GM19324 (cell line): ENCODE measurements around the gene PPP1R12A.
"Not testable (repeated sequence)": the region's sequence is repeated elsewhere in the genome, so short reads cannot be mapped to it uniquely, and the experiment has no call there.

Source experiments
- ATAC-seq: cut with Tn5 transposase; IDR thresholded peaks from one replicate; pipeline ENCODE4 v1.9.1; 2021; ENCODE audit warnings: mild to moderate bottlenecking, moderate library complexity; ENCODE audit not compliant: unreplicated experiment, low FRiP score

Gene PPP1R12A

GRCh38 chr12:79935021-79935623, at the start of gene PPP1R12A:
Gene PPP1R12A, minus strand, starts transcription at chr12:79935097. Its CDS starts 166 bp downstream, at chr12:79934931.
- ATAC-seq = peak; percentile 97

GRCh38 chr12:79983986-79984620, 49.2 kb upstream of the PPP1R12A start:
- ATAC-seq = no peak

GRCh38 chr12:79983492-79983891, 48.6 kb upstream of the PPP1R12A start:
- ATAC-seq = no peak

GRCh38 chr12:79982086-79983062, 47.5 kb upstream of the PPP1R12A start:
- ATAC-seq = no peak

- ATAC-seq = no peak
These were observed 43.8 kb upstream of the PPP1R12A start for GRCh38 chr12:79978692-79979091.

GRCh38 chr12:79977856-79978460, 43.1 kb upstream of the PPP1R12A start:
- not testable (repeated sequence) for ATAC-seq

GRCh38 chr12:79975143-79975542, 40.2 kb upstream of the PPP1R12A start:
- ATAC-seq = no peak

GRCh38 chr12:79973801-79974200, 38.9 kb upstream of the PPP1R12A start:
- no peak for ATAC-seq

GRCh38 chr12:79964100-79964627, 29.3 kb upstream of the PPP1R12A start:
- no peak for ATAC-seq

- ATAC-seq = no peak
These were observed 26.5 kb upstream of the PPP1R12A start for GRCh38 chr12:79961411-79961810.

- no peak for ATAC-seq
These were observed 24.6 kb upstream of the PPP1R12A start for GRCh38 chr12:79959484-79959883.

- ATAC-seq = no peak
These were observed 22.0 kb upstream of the PPP1R12A start for GRCh38 chr12:79956896-79957295.

GRCh38 chr12:79955561-79955960, 20.7 kb upstream of the PPP1R12A start:
- ATAC-seq = no peak

- no peak for ATAC-seq
These were observed 19.2 kb upstream of the PPP1R12A start for GRCh38 chr12:79954037-79954610.

- ATAC-seq = no peak
These were observed 14.2 kb upstream of the PPP1R12A start for GRCh38 chr12:79949098-79949497.

- ATAC-seq = no peak
These were observed 10.5 kb upstream of the PPP1R12A start for GRCh38 chr12:79945433-79945832.

GRCh38 chr12:79944565-79944964, 9.7 kb upstream of the PPP1R12A start:
- ATAC-seq = no peak

GRCh38 chr12:79942846-79943245, 7.9 kb upstream of the PPP1R12A start:
- not testable (repeated sequence) for ATAC-seq

GRCh38 chr12:79939728-79940310, 4.9 kb upstream of the PPP1R12A start:
- no peak for ATAC-seq

GRCh38 chr12:79938843-79939242, 3.9 kb upstream of the PPP1R12A start:
- ATAC-seq = no peak
